Measurements from ENCODE around the gene MYG1. TPM values are rescaled to one million over a fixed set of nuclear protein-coding genes. Genes with fewer than 3 reads are reported as not detected.

MYG1 gene
- total and polyA plus RNA-seq, 9 donors: 29.9 to 80.3 (median 57.8) TPM

DNA sequence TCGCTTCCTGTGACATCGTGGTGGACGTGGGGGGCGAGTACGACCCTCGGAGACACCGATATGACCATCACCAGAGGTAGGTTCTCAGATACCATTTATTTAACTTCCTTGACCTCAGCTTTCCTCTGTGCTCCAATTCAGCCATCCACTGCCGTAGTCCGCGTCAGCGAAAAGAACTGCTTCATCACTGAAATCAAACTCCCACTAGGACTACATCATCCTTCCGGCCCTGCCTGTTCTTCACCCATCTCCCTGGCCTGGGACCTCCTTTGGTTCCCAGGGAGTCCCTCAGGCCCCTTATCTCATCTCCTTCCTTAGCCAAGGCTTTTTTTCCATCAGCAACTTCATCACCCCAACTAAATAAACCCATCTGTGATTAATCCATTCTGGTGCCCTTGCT, 692 bp downstream of the MYG1 start:
- Histone ChIP-seq H3K27me3 (no peaks in the 10 kb centered on the region), H3K4me3 (peak overlapping the region; percentile 77), H3K36me3 (no peaks in the 10 kb centered on the region), H3K9me3 (no peaks in the 10 kb centered on the region), H3K4me1 (ENCODE audit: insufficient read depth) (peaks cover 5% of the 10 kb centered on the region), H3K27ac (no peak overlapping the region)
- TF ChIP-seq EP300 (IDR thresholded peaks at IDR 0.05) (no peak), POLR2A (IDR thresholded peaks at IDR 0.05) (no peak)
- TF ChIP-seq, protein P1, sequence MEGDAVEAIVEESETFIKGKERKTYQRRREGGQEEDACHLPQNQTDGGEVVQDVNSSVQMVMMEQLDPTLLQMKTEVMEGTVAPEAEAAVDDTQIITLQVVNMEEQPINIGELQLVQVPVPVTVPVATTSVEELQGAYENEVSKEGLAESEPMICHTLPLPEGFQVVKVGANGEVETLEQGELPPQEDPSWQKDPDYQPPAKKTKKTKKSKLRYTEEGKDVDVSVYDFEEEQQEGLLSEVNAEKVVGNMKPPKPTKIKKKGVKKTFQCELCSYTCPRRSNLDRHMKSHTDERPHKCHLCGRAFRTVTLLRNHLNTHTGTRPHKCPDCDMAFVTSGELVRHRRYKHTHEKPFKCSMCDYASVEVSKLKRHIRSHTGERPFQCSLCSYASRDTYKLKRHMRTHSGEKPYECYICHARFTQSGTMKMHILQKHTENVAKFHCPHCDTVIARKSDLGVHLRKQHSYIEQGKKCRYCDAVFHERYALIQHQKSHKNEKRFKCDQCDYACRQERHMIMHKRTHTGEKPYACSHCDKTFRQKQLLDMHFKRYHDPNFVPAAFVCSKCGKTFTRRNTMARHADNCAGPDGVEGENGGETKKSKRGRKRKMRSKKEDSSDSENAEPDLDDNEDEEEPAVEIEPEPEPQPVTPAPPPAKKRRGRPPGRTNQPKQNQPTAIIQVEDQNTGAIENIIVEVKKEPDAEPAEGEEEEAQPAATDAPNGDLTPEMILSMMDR (IDR thresholded peaks at IDR 0.05): no peak
- DNase-seq: no peak
- 0 to 2% (median 1%) methylated on average over 12 of the region's 12 CpGs for WGBS, 3 donors
- intact Hi-C loops (cut with DNase I): no loop called here

DNA sequence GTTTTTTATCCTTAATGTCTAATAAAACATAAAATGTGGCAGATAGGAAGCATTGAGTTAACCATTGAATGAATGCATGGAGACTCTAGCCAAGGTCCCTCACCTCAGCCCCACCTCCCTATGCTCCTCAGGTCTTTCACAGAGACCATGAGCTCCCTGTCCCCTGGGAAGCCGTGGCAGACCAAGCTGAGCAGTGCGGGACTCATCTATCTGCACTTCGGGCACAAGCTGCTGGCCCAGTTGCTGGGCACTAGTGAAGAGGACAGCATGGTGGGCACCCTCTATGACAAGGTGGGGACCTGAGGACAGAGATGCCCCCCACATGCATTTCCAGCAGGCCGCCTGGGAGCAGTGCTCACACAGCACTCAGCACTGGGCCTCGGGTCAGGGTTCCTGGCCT, 3.4 kb downstream of the MYG1 start:
- Histone ChIP-seq H3K36me3 (peaks cover 2% of the 10 kb centered on the region), H3K27me3 (no peaks in the 10 kb centered on the region), H3K27ac (no peak overlapping the region), H3K4me1 (ENCODE audit: insufficient read depth) (peaks cover 5% of the 10 kb centered on the region), H3K9me3 (no peaks in the 10 kb centered on the region), H3K4me3 (no peak overlapping the region)
- 83 to 87% (median 85%) methylated on average over 5 of the region's 5 CpGs for WGBS, 3 donors
- TF ChIP-seq, protein P1 (IDR thresholded peaks at IDR 0.05): no peak
- no peak for TF ChIP-seq EP300 (IDR thresholded peaks at IDR 0.05)
- no peak for TF ChIP-seq POLR2A (IDR thresholded peaks at IDR 0.05)
- DNase-seq: no peak
- intact Hi-C loops (cut with DNase I): no loop called here

DNA sequence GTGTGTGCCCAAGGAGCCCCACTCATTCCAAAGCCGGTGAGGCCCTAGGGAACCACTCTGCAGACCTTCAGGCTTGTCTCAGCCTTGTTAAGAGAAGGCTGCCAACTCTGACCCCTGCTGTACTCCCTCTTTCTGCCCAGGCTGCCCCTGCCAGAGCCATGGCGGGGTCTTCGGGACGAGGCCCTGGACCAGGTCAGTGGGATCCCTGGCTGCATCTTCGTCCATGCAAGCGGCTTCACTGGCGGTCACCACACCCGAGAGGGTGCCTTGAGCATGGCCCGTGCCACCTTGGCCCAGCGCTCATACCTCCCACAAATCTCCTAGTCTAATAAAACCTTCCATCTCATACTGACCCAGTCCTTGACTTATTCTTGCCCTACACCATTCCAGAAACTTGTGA, 7.3 kb downstream of the MYG1 start:
- Histone ChIP-seq H3K4me3 (no peak overlapping the region), H3K9me3 (no peaks in the 10 kb centered on the region), H3K27ac (no peak overlapping the region), H3K27me3 (no peaks in the 10 kb centered on the region), H3K36me3 (peaks cover 2% of the 10 kb centered on the region), H3K4me1 (ENCODE audit: insufficient read depth) (no peaks in the 10 kb centered on the region)
- intact Hi-C loops (cut with DNase I): no loop called here
- no peak for DNase-seq
- no peak for TF ChIP-seq POLR2A (IDR thresholded peaks at IDR 0.05)
- TF ChIP-seq, protein P1 (IDR thresholded peaks at IDR 0.05): no peak
- TF ChIP-seq EP300 (IDR thresholded peaks at IDR 0.05): no peak
- 85 to 91% (median 86%) methylated on average over 10 of the region's 10 CpGs for WGBS, 3 donors

DNA sequence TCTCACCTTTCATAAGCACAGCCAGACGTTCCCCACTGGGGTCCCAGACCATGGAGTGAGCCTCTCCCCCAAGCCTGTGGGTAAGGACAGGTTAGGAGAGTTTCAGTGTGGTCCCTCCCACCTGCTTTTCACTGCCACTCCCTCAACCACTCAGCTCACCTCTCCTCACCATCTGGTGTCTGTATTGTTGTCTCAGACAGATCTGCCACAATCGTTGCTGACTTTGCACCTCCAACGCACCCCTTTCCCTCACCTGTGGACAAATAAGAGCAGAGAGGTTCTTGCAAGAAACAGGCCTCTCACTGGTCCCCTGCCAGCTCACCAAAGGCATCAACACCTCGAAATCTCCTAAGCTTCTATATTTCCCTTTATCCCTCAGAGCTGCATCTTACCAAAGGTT, 8.8 kb downstream of the MYG1 start:
- H3K27me3 ChIP-seq: no peaks in the 10 kb centered on the region
- no peak for DNase-seq
- 48 to 73% (median 55%) methylated on average over 4 of the region's 4 CpGs for WGBS, 3 donors
- H3K36me3 ChIP-seq: peaks cover 2% of the 10 kb centered on the region
- no peak overlapping the region for H3K4me3 ChIP-seq
- no peaks in the 10 kb centered on the region for H3K4me1 ChIP-seq (ENCODE audit: insufficient read depth)
- intact Hi-C loops (cut with DNase I): no loop called here
- H3K27ac ChIP-seq: no peak overlapping the region
- no peaks in the 10 kb centered on the region for H3K9me3 ChIP-seq
- TF ChIP-seq, protein P1 (IDR thresholded peaks at IDR 0.05): no peak
- TF ChIP-seq EP300 (IDR thresholded peaks at IDR 0.05) (no peak), POLR2A (IDR thresholded peaks at IDR 0.05) (no peak)

DNA sequence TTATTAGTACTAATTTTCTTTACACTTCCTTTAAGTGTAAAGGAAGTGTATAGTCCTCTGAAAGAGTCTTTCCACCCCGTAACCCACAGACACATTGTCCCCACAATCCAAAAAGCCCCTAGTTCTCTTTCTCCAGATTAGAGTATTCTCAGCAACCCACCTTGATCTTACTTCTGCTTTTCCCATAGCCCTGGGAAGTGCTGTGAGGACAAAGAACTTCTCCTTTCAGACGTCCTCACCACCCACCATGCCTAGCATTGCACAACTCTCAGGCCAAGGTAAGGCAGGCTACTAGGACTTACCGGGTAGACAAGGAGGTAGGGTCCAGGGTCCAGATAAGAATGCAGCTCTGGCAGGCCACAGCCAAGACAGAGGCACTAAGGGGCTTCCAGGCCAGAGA, 14.5 kb downstream of the MYG1 start:
- Histone ChIP-seq H3K9me3 (no peaks in the 10 kb centered on the region), H3K36me3 (no peaks in the 10 kb centered on the region), H3K27me3 (no peaks in the 10 kb centered on the region), H3K4me3 (no peak overlapping the region), H3K4me1 (ENCODE audit: insufficient read depth) (no peaks in the 10 kb centered on the region), H3K27ac (no peak overlapping the region)
- intact Hi-C loops (cut with DNase I): no loop called here
- TF ChIP-seq POLR2A (IDR thresholded peaks at IDR 0.05): no peak
- TF ChIP-seq, protein P1 (IDR thresholded peaks at IDR 0.05): no peak
- TF ChIP-seq EP300 (IDR thresholded peaks at IDR 0.05): no peak
- DNase-seq: no peak
- 63 to 93% (median 65%) methylated on average over 2 to 3 of the region's 3 CpGs for WGBS, 3 donors

All from ovary (tissue), 9 donors.